GM06990 (cell line): ENCODE measurements around the gene RAB33A.

Experiments
- DNase-seq: peaks from one replicate; pipeline ENCODE4 v3.0.0-alpha.2; 2011; ENCODE audit not compliant: insufficient read length; ENCODE audit errors: extremely low read depth
- H3K27me3 ChIP-seq: replicated peaks from 2 replicates; pipeline ENCODE4 v1.6.0; 2011; ENCODE audit warnings: low read length; ENCODE audit not compliant: control insufficient read depth, insufficient read depth
- H3K36me3 ChIP-seq: 2 replicates; pipeline ENCODE4 v1.5.1; 2011; ENCODE audit warnings: low read length; ENCODE audit not compliant: control insufficient read depth, insufficient read depth
- H3K4me3 ChIP-seq: replicated peaks from 2 replicates; pipeline ENCODE4 v1.5.1; 2011; ENCODE audit warnings: low read depth, mild to moderate bottlenecking, control low read depth, low read length
- TF ChIP-seq, protein P1 (sequence below): IDR thresholded peaks from 2 replicates; pipeline ENCODE4 v1.5.1; 2011; ENCODE audit warnings: low read length, control low read depth, mild to moderate bottlenecking, inconsistent platforms; ENCODE audit not compliant: insufficient read depth, poor library complexity, severe bottlenecking

Gene RAB33A

GRCh38 chrX:130171446-130172126 is at the start of gene RAB33A:
Gene RAB33A (plus strand): TSS chrX:130171962. CDS start chrX:130172063, 101 bp downstream.
- DNase-seq = peak; percentile 74
- TF ChIP-seq, protein P1, sequence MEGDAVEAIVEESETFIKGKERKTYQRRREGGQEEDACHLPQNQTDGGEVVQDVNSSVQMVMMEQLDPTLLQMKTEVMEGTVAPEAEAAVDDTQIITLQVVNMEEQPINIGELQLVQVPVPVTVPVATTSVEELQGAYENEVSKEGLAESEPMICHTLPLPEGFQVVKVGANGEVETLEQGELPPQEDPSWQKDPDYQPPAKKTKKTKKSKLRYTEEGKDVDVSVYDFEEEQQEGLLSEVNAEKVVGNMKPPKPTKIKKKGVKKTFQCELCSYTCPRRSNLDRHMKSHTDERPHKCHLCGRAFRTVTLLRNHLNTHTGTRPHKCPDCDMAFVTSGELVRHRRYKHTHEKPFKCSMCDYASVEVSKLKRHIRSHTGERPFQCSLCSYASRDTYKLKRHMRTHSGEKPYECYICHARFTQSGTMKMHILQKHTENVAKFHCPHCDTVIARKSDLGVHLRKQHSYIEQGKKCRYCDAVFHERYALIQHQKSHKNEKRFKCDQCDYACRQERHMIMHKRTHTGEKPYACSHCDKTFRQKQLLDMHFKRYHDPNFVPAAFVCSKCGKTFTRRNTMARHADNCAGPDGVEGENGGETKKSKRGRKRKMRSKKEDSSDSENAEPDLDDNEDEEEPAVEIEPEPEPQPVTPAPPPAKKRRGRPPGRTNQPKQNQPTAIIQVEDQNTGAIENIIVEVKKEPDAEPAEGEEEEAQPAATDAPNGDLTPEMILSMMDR = no peak
- Histone ChIP-seq H3K36me3 (no peaks in the 10 kb centered on the region), H3K4me3 (peak within 1 kb of the TSS; percentile 67), H3K27me3 (no peaks in the 10 kb centered on the region)

DNA sequence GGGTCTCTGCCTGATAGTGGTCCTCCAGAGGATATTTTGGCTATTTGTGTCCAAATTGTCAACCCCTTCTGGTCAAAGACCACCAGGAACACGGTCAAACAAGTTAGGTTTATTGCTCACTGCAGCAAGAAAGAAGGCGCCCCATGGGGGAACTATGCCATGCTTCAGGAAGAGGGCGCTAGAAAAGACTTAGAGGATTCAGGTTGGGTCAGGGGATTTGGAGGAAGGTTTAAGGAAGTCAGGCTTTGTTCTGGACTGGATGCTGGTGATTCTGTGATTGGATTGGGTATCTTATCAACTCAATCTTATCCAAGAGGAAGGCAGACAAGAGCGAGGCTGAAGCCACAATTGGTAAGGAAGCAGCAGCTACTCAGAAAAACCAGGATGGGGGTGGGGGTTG is 47.2 kb upstream of the RAB33A start:
- TF ChIP-seq, protein P1 = no peak
- Histone ChIP-seq H3K27me3 (no peaks in the 10 kb centered on the region), H3K36me3 (peaks cover 5% of the 10 kb centered on the region; the same call in 1 of the 2 replicates), H3K4me3 (no peak overlapping the region)
- no peak for DNase-seq

- Histone ChIP-seq H3K36me3 (peaks cover 6% of the 10 kb centered on the region; the same call in 1 of the 2 replicates), H3K27me3 (no peaks in the 10 kb centered on the region), H3K4me3 (no peak overlapping the region)
- no peak for DNase-seq
- TF ChIP-seq, protein P1 = no peak
These were observed 46.5 kb upstream of the RAB33A start for GRCh38 chrX:130125091-130125874.

DNA sequence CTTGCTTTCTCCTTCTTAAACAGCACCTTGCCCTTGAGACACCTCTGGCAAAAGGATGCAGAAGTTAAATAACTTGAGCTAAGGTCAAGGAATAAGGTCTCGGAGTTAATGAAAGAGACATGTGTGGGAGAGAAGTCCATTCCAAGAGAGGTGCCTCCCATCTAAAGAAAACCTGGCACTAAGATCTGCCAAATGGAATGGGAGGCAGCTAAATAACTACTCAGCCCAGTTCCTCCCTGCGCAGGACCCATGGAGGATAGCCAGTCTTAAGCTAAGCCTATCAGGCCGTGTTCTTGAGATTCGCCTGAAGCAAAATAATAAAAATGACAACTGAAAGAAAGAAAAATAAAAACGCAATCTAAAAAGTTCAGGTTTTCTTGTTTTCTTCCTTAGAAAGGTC is 40.8 kb upstream of the RAB33A start:
- TF ChIP-seq, protein P1 = no peak
- peaks cover 9% of the 10 kb centered on the region for H3K36me3 ChIP-seq
- H3K27me3 ChIP-seq = no peaks in the 10 kb centered on the region
- DNase-seq = no peak
- no peak overlapping the region for H3K4me3 ChIP-seq

- peaks cover 6% of the 10 kb centered on the region for H3K36me3 ChIP-seq
- H3K4me3 ChIP-seq = no peak overlapping the region
- TF ChIP-seq, protein P1 = no peak
These were observed 35.3 kb upstream of the RAB33A start for GRCh38 chrX:130136496-130136895.

More at GRCh38 chrX:130136496-130136895, 35.3 kb upstream of the RAB33A start:
- H3K27me3 ChIP-seq = no peaks in the 10 kb centered on the region
- no peak for DNase-seq
